HG03045 (cell line): ENCODE data around the gene COPB2.

Source experiments
- ATAC-seq: cut with Tn5 transposase; IDR thresholded peaks from one replicate; pipeline ENCODE4 v1.9.1; 2021; ENCODE audit warnings: mild to moderate bottlenecking, moderate library complexity; ENCODE audit not compliant: unreplicated experiment

The COPB2 gene

GRCh38 chr3:139329364-139329850 is 60.0 kb downstream of the COPB2 start:
- peak; percentile 97 for ATAC-seq

GRCh38 chr3:139328356-139328755 is 61.1 kb downstream of the COPB2 start:
- no peak for ATAC-seq

GRCh38 chr3:139327861-139328260 is 61.6 kb downstream of the COPB2 start:
- no peak for ATAC-seq

GRCh38 chr3:139327231-139327630 is 62.2 kb downstream of the COPB2 start:
- no peak for ATAC-seq

GRCh38 chr3:139326707-139327106 is 62.7 kb downstream of the COPB2 start:
- ATAC-seq = no peak

GRCh38 chr3:139326131-139326530 is 63.3 kb downstream of the COPB2 start:
- no peak for ATAC-seq

- ATAC-seq = no peak
Measured at GRCh38 chr3:139325551-139325950, 63.9 kb downstream of the COPB2 start.

GRCh38 chr3:139324456-139324855 is 65.0 kb downstream of the COPB2 start:
- no peak for ATAC-seq

- ATAC-seq = no peak
Measured at GRCh38 chr3:139323146-139323545, 66.3 kb downstream of the COPB2 start.

- ATAC-seq = no peak
Measured at GRCh38 chr3:139322346-139322745, 67.1 kb downstream of the COPB2 start.

GRCh38 chr3:139320551-139321309 is 68.7 kb downstream of the COPB2 start:
- no peak for ATAC-seq

GRCh38 chr3:139319428-139320402 is 69.7 kb downstream of the COPB2 start:
- no peak for ATAC-seq

GRCh38 chr3:139318826-139319225 is 70.6 kb downstream of the COPB2 start:
- ATAC-seq = no peak

- ATAC-seq = no peak
Measured at GRCh38 chr3:139318431-139318816, 71.0 kb downstream of the COPB2 start.

GRCh38 chr3:139317660-139318430 is 71.6 kb downstream of the COPB2 start:
- no peak for ATAC-seq

GRCh38 chr3:139317215-139317614 is 72.2 kb downstream of the COPB2 start:
- no peak for ATAC-seq

GRCh38 chr3:139313921-139314320 is 75.5 kb downstream of the COPB2 start:
- ATAC-seq = no peak

GRCh38 chr3:139312959-139313358 is 76.5 kb downstream of the COPB2 start:
- ATAC-seq = no peak

- ATAC-seq = no peak
Measured at GRCh38 chr3:139312416-139312815, 77.0 kb downstream of the COPB2 start.

GRCh38 chr3:139311557-139311956 is 77.9 kb downstream of the COPB2 start:
- no peak for ATAC-seq

GRCh38 chr3:139310474-139310933 is 78.9 kb downstream of the COPB2 start:
- ATAC-seq = no peak
